HG03558 (cell line): ENCODE data around the gene TAS2R1.

Source experiments
- ATAC-seq: cut with Tn5 transposase; IDR thresholded peaks from one replicate; pipeline ENCODE4 v1.9.1; 2021; ENCODE audit warnings: moderate number of reproducible peaks; ENCODE audit not compliant: unreplicated experiment; ENCODE audit errors: extremely low read depth

TAS2R1 gene

GRCh38 chr5:9630251-9630650, at the start of gene TAS2R1:
TAS2R1 (minus strand) TSS chr5:9630351; CDS start chr5:9630032, 319 bp downstream.
- ATAC-seq: no peak

GRCh38 chr5:9670371-9670770, 40.2 kb upstream of the TAS2R1 start:
- ATAC-seq: no peak

- no peak for ATAC-seq
These were observed 37.8 kb upstream of the TAS2R1 start for GRCh38 chr5:9667906-9668305.

- ATAC-seq: no peak
These were observed 33.7 kb upstream of the TAS2R1 start for GRCh38 chr5:9663891-9664290.

GRCh38 chr5:9661316-9662015, 31.3 kb upstream of the TAS2R1 start:
- no peak for ATAC-seq

GRCh38 chr5:9658706-9659105, 28.6 kb upstream of the TAS2R1 start:
- no peak for ATAC-seq

- ATAC-seq: no peak
These were observed 27.7 kb upstream of the TAS2R1 start for GRCh38 chr5:9657819-9658218.

GRCh38 chr5:9655641-9656040, 25.5 kb upstream of the TAS2R1 start:
- ATAC-seq: no peak

GRCh38 chr5:9654886-9655285, 24.7 kb upstream of the TAS2R1 start:
- no peak for ATAC-seq

- ATAC-seq: peak; percentile 86
These were observed 23.7 kb upstream of the TAS2R1 start for GRCh38 chr5:9653811-9654210.

GRCh38 chr5:9653061-9653460, 22.9 kb upstream of the TAS2R1 start:
- no peak for ATAC-seq

GRCh38 chr5:9652295-9652694, 22.1 kb upstream of the TAS2R1 start:
- ATAC-seq: no peak

GRCh38 chr5:9646843-9647242, 16.7 kb upstream of the TAS2R1 start:
- no peak for ATAC-seq

GRCh38 chr5:9644630-9645029, 14.5 kb upstream of the TAS2R1 start:
- no peak for ATAC-seq

- no peak for ATAC-seq
These were observed 12.5 kb upstream of the TAS2R1 start for GRCh38 chr5:9642621-9643020.

GRCh38 chr5:9641806-9642355, 11.7 kb upstream of the TAS2R1 start:
- no peak for ATAC-seq

GRCh38 chr5:9632495-9632894, 2.3 kb upstream of the TAS2R1 start:
- ATAC-seq: no peak

- no peak for ATAC-seq
These were observed 2.6 kb downstream of the TAS2R1 start for GRCh38 chr5:9627541-9627940.

GRCh38 chr5:9626955-9627354, 3.2 kb downstream of the TAS2R1 start:
- ATAC-seq: no peak

- no peak for ATAC-seq
These were observed 4.4 kb downstream of the TAS2R1 start for GRCh38 chr5:9625731-9626130.

GRCh38 chr5:9625286-9625685, 4.9 kb downstream of the TAS2R1 start:
- ATAC-seq: no peak
